SU-DHL-6 (cell line): ENCODE data around the gene MGP.

ENCODE experiments used
- CTCF ChIP-seq: fragments of 200-600 bp; sonication (generic); IDR thresholded peaks from one replicate; pipeline ENCODE4 v1.5.1; 2017; ENCODE audit warnings: antibody characterized with exemption, mild to moderate bottlenecking, low read length, moderate library complexity; ENCODE audit not compliant: insufficient read depth, poor library complexity, severe bottlenecking
- EZH2phosphoT487 ChIP-seq: fragments of 200-600 bp; sonication (generic), shearing (Covaris generic); conservative IDR thresholded peaks from 2 replicates; pipeline ENCODE4 v1.6.1; 2018; ENCODE audit warnings: mild to moderate bottlenecking, antibody characterized with exemption, low read length, moderate library complexity, mixed read lengths

DNA sequence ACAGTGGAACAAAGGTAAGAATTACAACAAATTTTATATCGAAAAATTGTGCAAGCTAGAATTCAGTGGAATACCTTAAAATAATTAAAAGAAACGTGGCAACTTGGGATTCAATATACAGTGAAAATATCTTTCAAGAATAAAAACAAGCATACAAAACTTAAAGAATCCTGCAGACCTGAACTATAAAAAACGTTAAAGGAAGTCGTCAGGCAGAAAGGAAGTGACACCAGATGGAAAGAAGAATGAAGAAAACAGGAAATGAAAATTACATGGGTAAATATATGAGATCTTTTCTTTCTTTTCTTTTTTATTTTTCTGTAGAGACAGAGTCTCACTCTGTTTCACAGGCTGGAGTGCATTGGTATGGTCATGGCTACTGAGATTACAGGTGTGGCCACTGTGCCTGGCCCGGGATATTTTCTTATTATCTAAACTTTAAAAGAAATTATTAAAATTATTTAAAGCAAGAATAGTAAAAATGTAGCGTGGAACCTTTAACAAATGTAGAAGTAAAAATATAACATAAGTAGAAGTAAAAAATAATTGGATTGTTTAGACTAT, 4.7 kb downstream of the MGP start:
- TF ChIP-seq CTCF, result no peak
- TF ChIP-seq EZH2phosphoT487, result no peak
